CD4-positive, alpha-beta T cell (primary cell): ENCODE data around the gene GRIA1. TPM values are rescaled to one million over a fixed set of nuclear protein-coding genes. Genes with fewer than 3 reads are reported as not detected.

ENCODE experiments used
- ATAC-seq: fragments of 200-7000 bp; cut with Tn5 transposase; one replicate; pipeline ENCODE4 v1.10.0; 2022; ENCODE audit warnings: mild to moderate bottlenecking; ENCODE audit not compliant: poor library complexity
- CTCF ChIA-PET: fragments of 350-600 bp; sonication (Branson Sonifier 250); formaldehyde crosslinking; loops from one replicate; lab custom pipeline; 2021; ENCODE audit warnings: antibody characterized with exemption, inconsistent platforms; lab: Charles Lee
- POLR2A ChIA-PET: fragments of 350-600 bp; sonication (Branson Sonifier 250); formaldehyde crosslinking; loops from one replicate; lab custom pipeline; 2021; ENCODE audit warnings: antibody characterized with exemption, inconsistent platforms; lab: Charles Lee
- DNase-seq, 14 experiments: peaks; one replicate each; pipeline ENCODE4 v3.0.0-alpha.2; 2013 to 2020; ENCODE audit warnings: mixed read lengths in 2 of 14
- H3K27ac ChIP-seq, 2 donors: one replicate each; pipeline versions ENCODE4 v1.5.1 to v1.7.0; 2013; ENCODE audit warnings: low read length in 2 of 2, low read depth in 1 of 2, mild to moderate bottlenecking in 1 of 2
- H3K27me3 ChIP-seq, 2 experiments: 1 replicate in 1 of 2; 2 replicates in 1 of 2; pipeline versions ENCODE4 v1.6.1 to v1.7.0; 2013; ENCODE audit warnings: low read length in 2 of 2, control low read depth in 1 of 2, mild to moderate bottlenecking in 1 of 2, moderate library complexity in 1 of 2; ENCODE audit not compliant: insufficient read depth in 2 of 2, control insufficient read depth in 1 of 2
- H3K36me3 ChIP-seq: one replicate; pipeline ENCODE4 v1.6.1; 2013; ENCODE audit warnings: low read length, control low read depth; ENCODE audit not compliant: insufficient read depth
- H3K4me1 ChIP-seq: one replicate; pipeline ENCODE4 v1.6.1; 2013; ENCODE audit warnings: low read length, control low read depth; ENCODE audit not compliant: insufficient read depth
- H3K4me3 ChIP-seq: one replicate; pipeline ENCODE4 v1.5.1; 2013; ENCODE audit warnings: mild to moderate bottlenecking, low read length, moderate library complexity
- H3K9me3 ChIP-seq, 2 experiments: 1 replicate in 1 of 2; 2 replicates in 1 of 2; pipeline versions ENCODE4 v1.6.1 to v1.7.0; 2013; ENCODE audit warnings: low read length in 2 of 2, mild to moderate bottlenecking in 2 of 2, control low read depth in 1 of 2, moderate library complexity in 1 of 2; ENCODE audit not compliant: control insufficient read depth in 1 of 2, insufficient read depth in 1 of 2
- H3K27ac Mint-ChIP-seq: one replicate; pipeline ENCODE4 v1.8.0; 2020; ENCODE audit warnings: mixed read lengths
- H3K27me3 Mint-ChIP-seq: one replicate; pipeline ENCODE4 v1.8.0; 2021; ENCODE audit warnings: mixed read lengths
- H3K36me3 Mint-ChIP-seq: one replicate; pipeline ENCODE4 v1.8.0; 2021; ENCODE audit warnings: low read depth, mixed read lengths
- H3K4me1 Mint-ChIP-seq: one replicate; pipeline ENCODE4 v1.8.0; 2021; ENCODE audit warnings: low read depth, mixed read lengths
- H3K4me3 Mint-ChIP-seq: one replicate; pipeline ENCODE4 v1.8.0; 2020; ENCODE audit warnings: mild to moderate bottlenecking, mixed read lengths
- H3K9me3 Mint-ChIP-seq: one replicate; pipeline ENCODE4 v1.8.0; 2020; ENCODE audit warnings: mixed read lengths
- intact Hi-C, 2 experiments: fragments of 100-400 bp; cut with DNase I in 1 of 2; cut with micrococcal nuclease in 1 of 2; formaldehyde crosslinking; loops; one replicate each; pipeline versions ENCODE4 v1.15.1 to v1.9.0; 2023 to 2025; cut with DNase I, micrococcal nuclease
- total RNA-seq, 174 experiments: library from RNA in 2 of 174; stranded (reverse) in 2 of 174; gene quantifications; one replicate each; pipeline ENCODE4 v1.2.3 and lab custom pipeline; 2021 to 2026
- TF ChIP-seq, protein P1 (sequence below): fragments of 200-600 bp; IDR thresholded peaks from one replicate; pipeline ENCODE4 v1.8.0; 2022; ENCODE audit warnings: antibody characterized with exemption, mild to moderate bottlenecking

GRIA1 gene
- total RNA-seq, 2 experiments from 2014 or later = not detected

DNA sequence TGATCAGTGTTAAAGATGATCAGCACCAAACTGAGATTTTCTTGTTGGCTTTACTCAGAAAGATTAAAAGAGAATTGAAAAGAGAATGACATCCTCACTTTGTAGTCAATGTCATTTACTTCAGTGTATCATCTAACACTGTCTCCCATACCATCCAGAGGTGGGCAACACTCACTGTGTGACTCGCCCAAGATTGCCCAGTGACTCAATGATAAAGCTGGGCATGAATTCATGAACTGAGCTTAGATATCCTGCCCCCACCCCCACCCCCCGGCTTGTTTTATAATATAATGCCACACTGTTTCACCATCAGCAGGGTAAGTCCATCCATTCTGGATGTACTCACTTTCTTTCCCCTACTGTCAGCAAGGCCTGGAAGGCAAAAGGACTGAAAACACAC lies 306.1 kb downstream of the GRIA1 start:
- ATAC-seq = no peak
- TF ChIP-seq, protein P1, sequence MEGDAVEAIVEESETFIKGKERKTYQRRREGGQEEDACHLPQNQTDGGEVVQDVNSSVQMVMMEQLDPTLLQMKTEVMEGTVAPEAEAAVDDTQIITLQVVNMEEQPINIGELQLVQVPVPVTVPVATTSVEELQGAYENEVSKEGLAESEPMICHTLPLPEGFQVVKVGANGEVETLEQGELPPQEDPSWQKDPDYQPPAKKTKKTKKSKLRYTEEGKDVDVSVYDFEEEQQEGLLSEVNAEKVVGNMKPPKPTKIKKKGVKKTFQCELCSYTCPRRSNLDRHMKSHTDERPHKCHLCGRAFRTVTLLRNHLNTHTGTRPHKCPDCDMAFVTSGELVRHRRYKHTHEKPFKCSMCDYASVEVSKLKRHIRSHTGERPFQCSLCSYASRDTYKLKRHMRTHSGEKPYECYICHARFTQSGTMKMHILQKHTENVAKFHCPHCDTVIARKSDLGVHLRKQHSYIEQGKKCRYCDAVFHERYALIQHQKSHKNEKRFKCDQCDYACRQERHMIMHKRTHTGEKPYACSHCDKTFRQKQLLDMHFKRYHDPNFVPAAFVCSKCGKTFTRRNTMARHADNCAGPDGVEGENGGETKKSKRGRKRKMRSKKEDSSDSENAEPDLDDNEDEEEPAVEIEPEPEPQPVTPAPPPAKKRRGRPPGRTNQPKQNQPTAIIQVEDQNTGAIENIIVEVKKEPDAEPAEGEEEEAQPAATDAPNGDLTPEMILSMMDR = no peak
- CTCF ChIA-PET = no interaction called here

DNA sequence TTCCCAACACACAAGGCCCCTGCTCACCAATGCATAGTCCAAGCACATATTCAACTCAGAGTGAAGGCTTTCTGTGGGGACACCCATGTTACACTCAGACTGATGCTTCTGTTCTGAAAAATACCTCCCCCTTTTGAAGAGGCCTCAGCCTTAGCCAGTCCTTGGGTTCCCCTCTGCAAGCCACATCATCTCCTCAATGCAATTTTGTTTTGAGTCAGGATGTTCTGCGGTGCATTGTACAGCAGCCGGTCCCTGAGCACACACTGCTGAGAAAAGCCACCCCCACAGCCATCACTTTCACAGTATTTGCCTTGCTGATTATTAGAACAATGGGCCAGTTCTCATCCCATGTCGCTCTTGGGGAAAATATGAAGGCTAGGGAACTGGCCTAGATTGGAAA lies 307.0 kb downstream of the GRIA1 start:
- no peak for ATAC-seq
- Mint-ChIP-seq H3K4me3 (no peak overlapping the region), H3K9me3 (no peaks in the 10 kb centered on the region), H3K27me3 (no peaks in the 10 kb centered on the region), H3K4me1 (no peaks in the 10 kb centered on the region), H3K36me3 (no peaks in the 10 kb centered on the region), H3K27ac (no peak overlapping the region)
- DNase-seq = no peak
- intact Hi-C loops = no loop called here
- Histone ChIP-seq H3K27ac (no peak overlapping the region), H3K4me3 (no peak overlapping the region), H3K4me1 (no peaks in the 10 kb centered on the region), H3K36me3 (no peaks in the 10 kb centered on the region), H3K9me3 (no peaks in the 10 kb centered on the region), H3K27me3 (no peaks in the 10 kb centered on the region)
- TF ChIP-seq, protein P1 = no peak
- POLR2A ChIA-PET = no interaction called here
- CTCF ChIA-PET = no interaction called here

More for the DNA sequence above, 306.1 kb downstream of the GRIA1 start:
- Mint-ChIP-seq H3K27ac (no peak overlapping the region), H3K9me3 (no peaks in the 10 kb centered on the region), H3K4me1 (no peaks in the 10 kb centered on the region), H3K4me3 (no peak overlapping the region), H3K36me3 (no peaks in the 10 kb centered on the region), H3K27me3 (no peaks in the 10 kb centered on the region)
- H3K9me3 ChIP-seq = no peaks in the 10 kb centered on the region
- no peak overlapping the region for H3K27ac ChIP-seq
- POLR2A ChIA-PET = no interaction called here
- intact Hi-C loops = no loop called here
- H3K36me3 ChIP-seq = no peaks in the 10 kb centered on the region
- H3K27me3 ChIP-seq = no peaks in the 10 kb centered on the region
- DNase-seq = no peak
- H3K4me1 ChIP-seq = no peaks in the 10 kb centered on the region
- no peak overlapping the region for H3K4me3 ChIP-seq

DNA sequence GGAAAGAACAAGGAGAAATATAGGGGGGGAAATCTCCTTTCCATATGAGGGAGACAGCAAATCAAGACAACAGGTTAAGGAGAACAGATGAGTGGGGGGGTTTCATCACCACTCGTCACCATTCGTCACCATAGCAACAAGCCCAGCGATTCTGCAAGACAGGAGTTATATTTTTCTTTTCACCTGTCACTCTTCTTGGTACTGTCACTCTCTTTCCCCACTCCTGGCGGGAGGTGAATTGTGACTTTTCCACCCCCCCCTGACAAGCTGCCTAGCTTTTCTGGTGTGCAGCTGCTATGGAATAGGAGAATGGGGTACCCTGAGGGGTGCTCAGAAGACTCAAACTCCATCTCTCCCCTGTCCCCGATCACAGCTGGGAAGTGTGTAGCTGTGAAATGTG lies 308.4 kb downstream of the GRIA1 start:
- Mint-ChIP-seq H3K36me3 (no peaks in the 10 kb centered on the region), H3K4me1 (no peaks in the 10 kb centered on the region), H3K4me3 (no peak overlapping the region), H3K9me3 (no peaks in the 10 kb centered on the region), H3K27me3 (no peaks in the 10 kb centered on the region), H3K27ac (no peak overlapping the region)
- no peaks in the 10 kb centered on the region for H3K27me3 ChIP-seq
- TF ChIP-seq, protein P1 = no peak
- ChIA-PET CTCF (no interaction called here), POLR2A (no interaction called here)
- H3K4me3 ChIP-seq = no peak overlapping the region
- H3K9me3 ChIP-seq = no peaks in the 10 kb centered on the region
- intact Hi-C loops = no loop called here
- H3K27ac ChIP-seq = no peak overlapping the region
- DNase-seq (no peak), ATAC-seq (no peak)
- H3K4me1 ChIP-seq = no peaks in the 10 kb centered on the region
- no peaks in the 10 kb centered on the region for H3K36me3 ChIP-seq
